HG03175 (cell line): ENCODE results near the gene ZBTB38.

Experiments used
- ATAC-seq: cut with Tn5 transposase; IDR thresholded peaks from one replicate; pipeline ENCODE4 v1.9.1; 2021; ENCODE audit warnings: mild to moderate bottlenecking, moderate library complexity; ENCODE audit not compliant: unreplicated experiment

Gene ZBTB38

DNA sequence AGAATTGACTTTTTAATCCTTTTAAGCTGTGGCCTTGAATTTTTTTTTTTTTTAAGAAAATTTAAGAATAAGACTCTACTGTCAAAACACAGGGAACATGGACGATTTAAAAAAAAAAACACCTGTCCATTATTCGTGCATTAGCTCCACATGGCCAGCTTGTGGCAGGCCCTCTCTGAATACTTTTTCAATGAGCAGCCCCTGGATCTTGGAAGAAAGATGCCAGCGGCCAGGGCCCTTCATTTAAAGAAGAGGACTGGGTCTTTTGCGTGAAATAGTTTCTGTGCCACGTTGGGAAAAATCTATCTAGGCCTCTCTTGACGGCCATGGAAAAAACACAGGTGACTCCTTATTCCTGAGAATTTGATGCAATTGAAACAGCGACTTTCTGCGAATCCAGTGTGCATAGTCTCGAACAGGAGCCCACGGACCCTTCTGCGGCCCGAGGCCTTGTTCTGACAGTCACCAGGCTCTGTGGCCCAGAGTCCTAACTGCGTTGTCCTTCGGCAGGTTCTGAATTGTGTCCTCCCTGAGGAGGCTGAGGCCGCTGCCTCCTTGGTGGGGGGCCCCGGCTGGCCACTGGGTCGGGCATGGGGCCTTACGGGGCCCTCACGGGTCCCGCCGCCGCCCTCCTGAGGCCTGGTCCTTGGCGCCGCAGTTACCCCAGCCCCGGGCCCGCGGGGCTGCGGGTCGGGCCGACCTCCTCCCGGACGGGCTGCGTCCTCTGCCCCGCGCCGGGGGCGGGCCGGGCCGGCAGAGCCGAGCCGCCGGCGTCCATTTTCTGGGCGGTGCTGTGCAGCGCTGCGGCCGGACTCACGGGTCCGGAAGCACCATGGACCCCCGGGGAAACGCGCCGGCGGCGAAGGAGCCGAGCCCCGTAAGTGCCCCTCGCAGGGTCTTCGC is 33.5 kb downstream of the ZBTB38 start:
- ATAC-seq, result peak; percentile 75

DNA sequence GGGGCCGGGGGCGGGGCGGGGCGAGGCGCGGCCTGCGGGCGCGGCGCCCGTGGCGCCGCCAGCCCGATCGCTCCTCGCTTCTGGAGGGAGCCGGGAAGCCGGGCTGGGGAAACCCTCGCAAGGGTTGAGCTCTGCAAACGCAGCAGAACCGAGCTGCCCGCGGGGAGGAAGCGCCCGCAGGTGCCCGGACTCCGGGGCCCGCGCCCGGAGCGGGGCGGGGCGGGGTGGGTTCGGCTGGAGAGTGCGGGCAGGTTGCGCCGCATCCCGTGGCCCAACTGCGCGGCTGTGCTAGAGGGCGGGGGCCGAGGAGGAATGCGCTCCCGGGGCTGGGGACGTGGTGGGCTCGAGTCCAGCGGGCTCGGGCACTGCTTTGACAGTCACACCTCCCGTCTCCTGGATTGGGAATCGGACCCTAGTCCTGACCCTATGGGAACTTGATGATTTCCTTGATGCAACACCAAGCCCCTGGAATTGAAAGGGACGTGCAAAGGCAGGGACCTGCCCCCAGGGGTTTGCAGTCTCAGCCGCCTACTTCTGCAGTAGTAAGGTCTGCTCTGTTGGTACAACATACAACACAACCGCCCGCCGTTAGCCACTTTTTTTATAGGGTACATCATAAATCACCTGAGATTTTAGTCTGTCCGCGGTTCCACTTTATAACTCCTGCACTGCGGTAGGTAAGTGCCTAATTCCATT is 34.3 kb downstream of the ZBTB38 start:
- ATAC-seq, result peak; percentile 55

DNA sequence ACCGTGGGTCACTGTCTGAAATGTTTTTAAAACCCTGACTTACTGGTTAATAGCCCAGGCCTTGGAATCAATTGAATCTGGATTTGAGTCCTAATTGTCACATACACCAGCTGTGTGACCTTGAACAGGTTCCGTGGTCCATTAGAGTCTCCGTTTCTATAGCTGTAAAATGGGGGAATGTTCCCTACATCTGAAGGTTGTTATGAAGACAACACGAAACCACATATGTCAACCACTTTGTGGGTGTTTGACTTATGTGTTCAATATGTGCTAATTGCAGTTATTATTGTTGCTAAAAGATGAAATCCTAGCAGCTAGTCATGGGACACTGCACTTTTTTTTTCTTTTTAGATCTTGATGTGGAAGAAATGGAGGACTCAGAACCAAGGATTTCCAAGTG is 35.3 kb downstream of the ZBTB38 start:
- ATAC-seq, result no peak

GRCh38 chr3:141405025-141405424 is 36.7 kb downstream of the ZBTB38 start:
- ATAC-seq, result no peak

- ATAC-seq, result no peak
Measured at GRCh38 chr3:141405591-141405990, 37.3 kb downstream of the ZBTB38 start.

- no peak for ATAC-seq
Measured at GRCh38 chr3:141406265-141406664, 38.0 kb downstream of the ZBTB38 start.

GRCh38 chr3:141407047-141407446 is 38.7 kb downstream of the ZBTB38 start:
- ATAC-seq, result no peak

DNA sequence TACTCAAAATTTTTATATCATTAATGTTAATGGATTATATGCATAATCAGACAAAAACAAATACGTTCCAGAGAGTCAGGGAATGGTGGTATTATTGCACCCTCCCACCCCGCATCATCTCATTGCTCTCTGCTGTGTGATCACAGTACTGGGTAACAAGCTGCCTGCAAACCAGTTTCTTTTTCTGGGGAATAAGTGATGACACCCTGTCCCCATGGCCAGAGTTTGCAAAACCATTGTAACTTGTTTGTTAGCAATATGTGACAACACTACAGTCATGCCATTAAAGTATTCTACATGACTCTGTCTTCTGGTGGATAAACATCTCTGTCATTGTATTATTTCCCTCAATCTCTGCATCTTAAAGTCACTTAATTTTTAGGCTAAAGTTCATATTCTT is 39.5 kb downstream of the ZBTB38 start:
- ATAC-seq, result no peak

DNA sequence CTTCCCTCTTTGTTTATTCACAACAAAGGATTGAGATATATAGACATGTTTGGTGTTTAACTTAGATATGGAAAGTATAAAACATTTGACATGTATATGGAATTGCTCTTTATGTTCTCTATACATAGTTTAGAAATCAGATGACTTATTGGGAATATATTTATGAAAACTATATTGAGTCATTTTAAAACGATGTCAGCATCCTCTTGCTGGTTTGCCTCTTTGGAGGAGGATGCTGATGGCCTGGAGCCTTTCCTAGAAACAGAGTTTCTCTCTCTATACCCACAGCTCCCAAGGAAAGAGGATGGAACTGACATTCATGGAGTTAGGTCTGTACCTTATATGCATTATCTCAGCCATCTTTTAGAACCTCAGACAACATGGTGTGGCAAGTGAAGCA is 40.3 kb downstream of the ZBTB38 start:
- ATAC-seq, result no peak

DNA sequence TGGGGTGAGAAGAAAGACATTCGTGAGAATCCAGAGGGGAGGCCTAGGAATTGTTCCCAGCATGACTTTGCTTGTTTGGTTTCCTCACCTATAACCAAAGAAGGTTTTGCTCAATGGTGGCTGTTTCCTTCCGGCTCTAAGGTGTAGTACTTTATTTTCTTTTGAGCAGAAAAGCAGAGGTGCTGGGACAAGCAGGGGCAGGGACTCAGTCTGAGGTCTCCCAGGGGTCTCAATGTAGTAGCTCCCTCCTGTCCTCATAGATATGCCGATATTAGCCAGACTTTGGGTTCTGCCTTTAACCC is 41.6 kb downstream of the ZBTB38 start:
- no peak for ATAC-seq

DNA sequence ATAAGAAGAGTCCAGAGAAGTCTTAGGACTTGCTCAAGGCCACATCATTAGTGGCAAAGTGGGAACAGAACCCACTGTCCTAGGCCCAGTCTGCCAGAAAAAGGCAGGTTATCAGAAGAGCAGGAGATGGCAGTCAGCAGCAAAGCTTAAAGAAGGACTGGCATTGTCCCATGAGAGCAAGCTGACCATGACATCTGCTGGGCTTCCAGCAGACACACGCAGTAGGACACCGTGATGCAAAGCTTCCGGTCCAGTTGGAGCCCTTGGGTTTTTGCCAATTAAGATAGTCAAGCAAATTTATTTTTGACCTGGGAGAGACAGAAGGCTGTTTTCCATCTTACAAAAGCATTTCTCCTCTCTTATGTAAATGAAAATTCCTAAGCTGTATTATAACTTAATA is 42.1 kb downstream of the ZBTB38 start:
- no peak for ATAC-seq

- no peak for ATAC-seq
Measured at GRCh38 chr3:141410846-141411245, 42.5 kb downstream of the ZBTB38 start.

DNA sequence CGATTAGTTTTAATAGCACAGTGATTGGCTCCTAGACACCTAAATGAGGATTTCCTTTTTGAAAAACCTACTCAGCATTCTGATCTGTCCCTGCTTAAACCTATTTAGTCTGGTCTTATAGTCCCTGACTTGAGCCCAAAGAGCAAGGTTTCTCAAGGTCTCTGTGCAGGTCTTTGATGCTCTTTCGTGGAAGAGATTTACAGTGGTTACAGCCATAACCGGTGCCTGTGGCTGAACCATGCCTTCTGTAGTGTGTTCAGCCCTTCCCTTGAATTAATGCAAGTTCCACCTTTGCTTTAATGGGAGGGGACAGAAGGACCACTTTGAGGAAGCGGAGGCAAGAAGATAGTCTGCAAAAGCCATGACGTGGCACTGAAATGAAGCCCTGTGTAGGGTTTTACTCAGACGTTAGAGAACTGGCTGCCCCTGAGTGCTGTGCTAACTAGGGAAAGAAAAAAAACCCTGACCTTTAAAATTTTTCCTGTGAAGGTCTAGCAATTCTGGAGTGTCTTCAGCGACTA is 43.0 kb downstream of the ZBTB38 start:
- ATAC-seq, result no peak

GRCh38 chr3:141412087-141412935 is 44.0 kb downstream of the ZBTB38 start:
- no peak for ATAC-seq

GRCh38 chr3:141412936-141413354 is 44.6 kb downstream of the ZBTB38 start:
- ATAC-seq, result no peak

DNA sequence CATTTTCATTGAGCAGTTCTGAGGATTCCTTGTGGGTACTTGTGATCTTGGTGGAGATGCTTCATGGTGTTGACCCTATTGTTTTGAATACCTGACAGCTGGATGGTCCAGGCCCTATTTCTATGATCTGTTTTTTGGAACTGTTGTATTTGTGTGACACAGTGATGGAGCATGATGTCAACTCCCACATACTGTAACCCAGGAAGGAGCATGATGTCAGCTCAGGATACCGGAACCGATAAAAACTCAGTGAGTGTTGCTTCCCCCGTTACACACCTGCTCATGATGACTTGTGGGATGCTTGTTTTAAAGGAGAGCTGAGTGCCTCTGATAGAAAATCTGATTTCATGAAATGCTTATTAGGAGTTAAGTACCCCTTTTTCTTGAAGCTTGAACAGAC is 45.1 kb downstream of the ZBTB38 start:
- no peak for ATAC-seq

DNA sequence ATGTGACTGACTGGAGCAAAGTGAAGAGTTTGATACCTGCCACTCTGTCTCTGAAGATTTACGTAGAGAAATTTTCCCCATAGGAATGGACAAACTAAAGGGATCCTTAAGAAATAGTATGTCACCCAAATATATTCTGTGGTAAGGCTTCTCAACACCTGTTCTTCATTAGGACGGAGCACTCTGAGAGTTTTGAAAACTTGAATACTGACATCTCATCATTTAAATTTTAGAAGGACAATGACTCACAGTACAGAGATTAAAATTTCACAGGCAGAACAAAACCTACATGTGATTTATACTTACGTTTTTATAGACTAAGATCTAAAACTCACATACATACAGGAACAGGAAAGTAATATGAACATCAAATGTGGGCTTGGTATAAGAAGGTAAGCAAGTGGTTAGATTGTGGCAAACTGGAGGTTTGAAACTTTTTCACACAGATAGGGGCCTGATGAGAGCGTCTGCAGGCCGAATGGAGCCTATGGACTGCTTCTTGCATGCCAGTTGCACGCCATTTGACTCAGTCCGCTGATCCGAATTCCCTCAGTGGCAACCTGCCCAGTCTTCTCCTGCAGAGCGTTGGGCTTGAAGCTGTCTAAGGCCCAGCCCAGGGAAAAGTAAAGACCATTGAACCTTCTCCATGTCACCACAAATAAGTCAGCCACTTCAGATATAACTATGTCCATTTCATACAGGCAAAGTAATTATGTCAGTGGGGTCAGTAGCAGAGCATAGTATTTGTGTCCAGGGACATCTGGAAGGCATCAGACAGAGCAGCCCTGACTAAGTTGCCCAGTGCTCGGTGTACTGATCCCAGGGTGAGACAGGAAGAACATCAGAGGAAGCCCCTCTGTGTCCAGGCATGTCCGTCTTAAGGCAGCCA is 45.7 kb downstream of the ZBTB38 start:
- no peak for ATAC-seq

GRCh38 chr3:141414800-141415462 is 46.6 kb downstream of the ZBTB38 start:
- ATAC-seq, result no peak

DNA sequence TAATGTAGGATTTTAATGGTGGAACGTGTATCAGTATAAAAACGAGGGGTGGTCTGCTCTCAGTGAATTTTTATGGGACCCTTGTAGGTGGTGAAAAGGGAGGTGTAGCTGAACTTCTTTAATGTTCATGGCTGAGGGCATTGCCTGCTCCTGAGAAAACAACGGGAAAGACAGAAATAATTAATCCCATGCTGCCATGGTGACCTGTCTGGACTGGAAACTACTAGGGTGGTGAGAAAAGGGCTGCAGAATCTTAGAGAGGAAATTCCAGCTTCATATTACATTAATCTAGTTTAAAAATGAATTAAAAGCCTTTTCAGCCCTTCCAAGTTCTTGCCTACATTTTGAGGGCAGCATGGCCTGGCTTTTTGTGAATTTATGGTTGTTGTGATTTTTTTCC is 47.6 kb downstream of the ZBTB38 start:
- no peak for ATAC-seq
